H9 (cell line): ENCODE measurements around the gene ATP8A2. TPM values are rescaled to one million over a fixed set of nuclear protein-coding genes. Genes with fewer than 3 reads are reported as not detected.

Experiments used
- DNase-seq: peaks from one replicate; pipeline ENCODE4 v3.0.0-alpha.2; 2017
- H2AFZ ChIP-seq: one replicate; pipeline ENCODE4 v1.6.1; 2013; ENCODE audit warnings: mild to moderate bottlenecking, low read length, control low read depth, moderate library complexity
- H2AK5ac ChIP-seq: 2 replicates; pipeline ENCODE4 v1.6.1; 2013; ENCODE audit warnings: low read length, control low read depth, mixed read lengths; ENCODE audit not compliant: insufficient read length
- H2BK120ac ChIP-seq: one replicate; pipeline ENCODE4 v1.6.1; 2013; ENCODE audit warnings: low read depth, mild to moderate bottlenecking, low read length, control low read depth, inconsistent platforms; ENCODE audit not compliant: poor library complexity, severe bottlenecking
- H2BK12ac ChIP-seq: 2 replicates; pipeline ENCODE4 v1.6.1; 2013; ENCODE audit warnings: low read length, control low read depth, mixed read lengths, low read depth; ENCODE audit not compliant: insufficient read length
- H2BK15ac ChIP-seq: 2 replicates; pipeline ENCODE4 v1.6.1; 2013; ENCODE audit warnings: low read depth, low read length, control low read depth
- H2BK20ac ChIP-seq: one replicate; pipeline ENCODE4 v1.6.1; 2013; ENCODE audit warnings: low read depth, mild to moderate bottlenecking, low read length, control low read depth, inconsistent platforms; ENCODE audit not compliant: poor library complexity, severe bottlenecking
- H2BK5ac ChIP-seq: 2 replicates; pipeline ENCODE4 v1.6.1; 2013; ENCODE audit warnings: low read length, control low read depth, mixed read lengths; ENCODE audit not compliant: insufficient read length
- H3K14ac ChIP-seq: 2 replicates; pipeline ENCODE4 v1.6.1; 2013; ENCODE audit warnings: low read length, control low read depth; ENCODE audit not compliant: insufficient read depth
- H3K18ac ChIP-seq: 2 replicates; pipeline ENCODE4 v1.6.1; 2013; ENCODE audit warnings: low read depth, mild to moderate bottlenecking, mixed read lengths, low read length, control low read depth; ENCODE audit not compliant: insufficient read length
- H3K23ac ChIP-seq: 2 replicates; pipeline ENCODE4 v1.6.1; 2013; ENCODE audit warnings: low read length, control low read depth, mixed read lengths, low read depth; ENCODE audit not compliant: insufficient read length
- H3K23me2 ChIP-seq: 2 replicates; pipeline ENCODE4 v1.6.1; 2013; ENCODE audit warnings: low read depth, mild to moderate bottlenecking, mixed read lengths, low read length, control low read depth; ENCODE audit not compliant: insufficient read length, poor library complexity, severe bottlenecking
- H3K27ac ChIP-seq: 2 replicates; pipeline ENCODE4 v1.5.1; 2013; ENCODE audit warnings: low read length, control low read depth, mixed read lengths, low read depth; ENCODE audit not compliant: insufficient read length
- H3K27me3 ChIP-seq: 2 replicates; pipeline ENCODE4 v1.6.1; 2013; ENCODE audit warnings: low read length, control low read depth, inconsistent platforms; ENCODE audit not compliant: insufficient read depth
- H3K4ac ChIP-seq: 2 replicates; pipeline ENCODE4 v1.6.1; 2013; ENCODE audit warnings: low read depth, mild to moderate bottlenecking, control low read depth, inconsistent platforms, low read length, moderate library complexity
- H3K4me1 ChIP-seq: 2 replicates; pipeline ENCODE4 v1.6.1; 2013; ENCODE audit warnings: low read length, control low read depth, inconsistent platforms; ENCODE audit not compliant: insufficient read depth
- H3K4me2 ChIP-seq: 2 replicates; pipeline ENCODE4 v1.6.1; 2013; ENCODE audit warnings: low read length, control low read depth, mixed read lengths; ENCODE audit not compliant: insufficient read length, insufficient read depth
- H3K56ac ChIP-seq: 2 replicates; pipeline ENCODE4 v1.6.1; 2013; ENCODE audit warnings: low read depth, mild to moderate bottlenecking, mixed read lengths, low read length, control low read depth; ENCODE audit not compliant: insufficient read length
- H3K79me1 ChIP-seq: 2 replicates; pipeline ENCODE4 v1.6.1; 2013; ENCODE audit warnings: low read depth, mild to moderate bottlenecking, moderate library complexity, low read length, control low read depth, inconsistent platforms; ENCODE audit not compliant: insufficient read depth, poor library complexity, severe bottlenecking
- H3K79me2 ChIP-seq: 2 replicates; pipeline ENCODE4 v1.6.1; 2013; ENCODE audit warnings: low read length, control low read depth, inconsistent platforms; ENCODE audit not compliant: insufficient read depth
- H3K9ac ChIP-seq: 2 replicates; pipeline ENCODE4 v1.6.1; 2013; ENCODE audit warnings: low read length, control low read depth, mixed read lengths; ENCODE audit not compliant: insufficient read length; ENCODE audit errors: extremely low read depth
- H3K9me3 ChIP-seq: one replicate; pipeline ENCODE4 v1.6.1; 2013; ENCODE audit warnings: low read depth, low read length, inconsistent platforms; ENCODE audit not compliant: control insufficient read depth
- H3T11ph ChIP-seq: one replicate; pipeline ENCODE4 v1.6.1; 2013; ENCODE audit warnings: mild to moderate bottlenecking, low read length, control low read depth, inconsistent platforms
- H4K20me1 ChIP-seq: one replicate; pipeline ENCODE4 v1.6.1; 2013; ENCODE audit not compliant: control insufficient read depth, insufficient read length, insufficient read depth
- H4K5ac ChIP-seq: 2 replicates; pipeline ENCODE4 v1.6.1; 2013; ENCODE audit warnings: low read depth, mild to moderate bottlenecking, mixed read lengths, low read length, control low read depth; ENCODE audit not compliant: insufficient read length
- H4K8ac ChIP-seq: replicated peaks from 2 replicates; pipeline ENCODE4 v1.6.1; 2013; ENCODE audit warnings: low read length, control low read depth, mixed read lengths, low read depth; ENCODE audit not compliant: insufficient read length
- H4K91ac ChIP-seq: 2 replicates; pipeline ENCODE4 v1.6.1; 2013; ENCODE audit warnings: low read depth, mild to moderate bottlenecking, moderate library complexity, mixed read lengths, low read length, control low read depth; ENCODE audit not compliant: insufficient read length
- H3K27ac Mint-ChIP-seq, 3 experiments: 2 replicates in 2 of 3; 3 replicates in 1 of 3; pipeline ENCODE4 v1.8.0; 2020 to 2021; ENCODE audit warnings: mixed read lengths in 3 of 3, mild to moderate bottlenecking in 1 of 3, moderate library complexity in 1 of 3
- H3K27me3 Mint-ChIP-seq: 2 replicates; pipeline ENCODE4 v1.8.0; 2021; ENCODE audit warnings: low read depth, mild to moderate bottlenecking, moderate library complexity, mixed read lengths
- H3K36me3 Mint-ChIP-seq, 3 experiments: 2 replicates in 2 of 3; 3 replicates in 1 of 3; pipeline ENCODE4 v1.8.0; 2020 to 2021; ENCODE audit warnings: low read depth in 3 of 3, mixed read lengths in 3 of 3; ENCODE audit not compliant: insufficient read depth in 1 of 3
- H3K4me1 Mint-ChIP-seq, 2 experiments: 2 replicates each; pipeline ENCODE4 v1.8.0; 2020; ENCODE audit warnings: mixed read lengths in 2 of 2
- H3K4me3 Mint-ChIP-seq, 2 experiments: 2 replicates in 1 of 2; 3 replicates in 1 of 2; pipeline ENCODE4 v1.8.0; 2020 to 2021; ENCODE audit warnings: mild to moderate bottlenecking in 2 of 2, mixed read lengths in 2 of 2, moderate library complexity in 1 of 2
- H3K9me3 Mint-ChIP-seq, 2 experiments: 2 replicates in 1 of 2; 3 replicates in 1 of 2; pipeline ENCODE4 v1.8.0; 2020; ENCODE audit warnings: mild to moderate bottlenecking in 2 of 2, mixed read lengths in 2 of 2, moderate library complexity in 1 of 2
- WGBS: extraction: QIAGEN DNeasy Blood & Tissue Kit; methylation state at CpG from one replicate; pipeline ENCODE4 v1.1.7; 2013; ENCODE audit warnings: missing lambda C conversion rate, low lambda C conversion rate, mixed read lengths; ENCODE audit not compliant: insufficient read length; ENCODE audit errors: extremely low coverage; 5-methylcytosine and 5-hydroxymethylcytosine counted together
- total RNA-seq: library from RNA; stranded (reverse); gene quantifications from 2 replicates; pipeline ENCODE4 v1.2.1, GENCODE V29; 2021
- TF ChIP-seq, protein P1 (sequence below): fragments of 200-600 bp; sonication (generic); conservative IDR thresholded peaks from 3 replicates; pipeline ENCODE4 v1.8.0; 2021; ENCODE audit warnings: antibody characterized with exemption, mild to moderate bottlenecking

ATP8A2 gene
- total RNA-seq, 1 experiment from 2014 or later, result 18.2 TPM

DNA sequence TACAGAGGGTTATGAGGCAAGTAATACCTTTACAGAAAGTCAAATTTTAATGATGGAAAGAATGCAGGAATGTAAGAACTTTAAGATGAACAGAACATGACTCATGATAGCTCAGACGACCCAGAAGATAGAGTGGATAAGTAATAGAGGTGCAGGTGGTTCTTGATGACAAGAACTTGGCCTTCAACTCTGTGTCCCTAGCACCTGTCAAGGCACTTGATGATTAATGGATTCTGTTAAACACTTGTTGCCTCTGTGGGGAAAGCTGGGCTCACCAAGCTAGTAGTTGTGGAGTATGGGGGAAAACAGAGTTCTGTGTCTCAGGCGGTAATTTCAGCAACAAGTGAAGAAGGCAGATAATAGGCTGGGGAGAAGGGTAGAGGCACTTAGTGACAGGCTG is 306.2 kb downstream of the ATP8A2 start:
- Histone ChIP-seq H3K14ac (no peak overlapping the region), H3K27me3 (no peaks in the 10 kb centered on the region), H3K9ac (no peak overlapping the region), H2BK20ac (no peak overlapping the region), H3K4me1 (peaks cover 5% of the 10 kb centered on the region), H2AFZ (no peak overlapping the region), H2BK120ac (no peak overlapping the region), H3K9me3 (no peaks in the 10 kb centered on the region), H2BK12ac (no peak overlapping the region), H2AK5ac (no peak overlapping the region), H2BK5ac (no peak overlapping the region), H3K4me2 (no peak overlapping the region), H4K20me1 (no peaks in the 10 kb centered on the region), H4K8ac (no peak overlapping the region), H3K23me2 (no peaks in the 10 kb centered on the region), H3K4ac (no peak overlapping the region), H4K5ac (no peak overlapping the region), H3K56ac (no peak overlapping the region), H3K79me2 (no peaks in the 10 kb centered on the region), H3T11ph (no peak overlapping the region), H3K23ac (no peak overlapping the region), H3K79me1 (no peaks in the 10 kb centered on the region), H3K18ac (no peak overlapping the region), H3K27ac (no peak overlapping the region), H4K91ac (no peak overlapping the region), H2BK15ac (no peak overlapping the region)
- Mint-ChIP-seq H3K4me1 (peaks cover 10% of the 10 kb centered on the region in 2 experiments), H3K4me3 (no peak overlapping the region), H3K9me3 (peaks cover 0 to 3% of the 10 kb centered on the region in 2 experiments; a peak in 1 of 5 replicates), H3K27me3 (peaks cover 16% of the 10 kb centered on the region), H3K27ac (no peak overlapping the region), H3K36me3 (no peaks in the 10 kb centered on the region)
- no CpG with 5 or more reads among the region's 2 CpGs for WGBS
- DNase-seq, result no peak
- TF ChIP-seq, protein P1, sequence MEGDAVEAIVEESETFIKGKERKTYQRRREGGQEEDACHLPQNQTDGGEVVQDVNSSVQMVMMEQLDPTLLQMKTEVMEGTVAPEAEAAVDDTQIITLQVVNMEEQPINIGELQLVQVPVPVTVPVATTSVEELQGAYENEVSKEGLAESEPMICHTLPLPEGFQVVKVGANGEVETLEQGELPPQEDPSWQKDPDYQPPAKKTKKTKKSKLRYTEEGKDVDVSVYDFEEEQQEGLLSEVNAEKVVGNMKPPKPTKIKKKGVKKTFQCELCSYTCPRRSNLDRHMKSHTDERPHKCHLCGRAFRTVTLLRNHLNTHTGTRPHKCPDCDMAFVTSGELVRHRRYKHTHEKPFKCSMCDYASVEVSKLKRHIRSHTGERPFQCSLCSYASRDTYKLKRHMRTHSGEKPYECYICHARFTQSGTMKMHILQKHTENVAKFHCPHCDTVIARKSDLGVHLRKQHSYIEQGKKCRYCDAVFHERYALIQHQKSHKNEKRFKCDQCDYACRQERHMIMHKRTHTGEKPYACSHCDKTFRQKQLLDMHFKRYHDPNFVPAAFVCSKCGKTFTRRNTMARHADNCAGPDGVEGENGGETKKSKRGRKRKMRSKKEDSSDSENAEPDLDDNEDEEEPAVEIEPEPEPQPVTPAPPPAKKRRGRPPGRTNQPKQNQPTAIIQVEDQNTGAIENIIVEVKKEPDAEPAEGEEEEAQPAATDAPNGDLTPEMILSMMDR, result no peak
